GM19043 (cell line): ENCODE results near the gene TXNDC2.
"Not testable (repeated sequence)": the region's sequence is repeated elsewhere in the genome, so short reads cannot be mapped to it uniquely, and the experiment has no call there.

Source experiments
- ATAC-seq: cut with Tn5 transposase; IDR thresholded peaks from one replicate; pipeline ENCODE4 v1.9.1; 2021; ENCODE audit warnings: low read depth; ENCODE audit not compliant: unreplicated experiment

TXNDC2 gene

GRCh38 chr18:9885170-9886004 is at the start of gene TXNDC2:
TXNDC2 (plus strand) TSS chr18:9885973; CDS start chr18:9886681, 708 bp downstream.
- no peak for ATAC-seq

GRCh38 chr18:9838144-9838877 is 47.5 kb upstream of the TXNDC2 start:
- ATAC-seq = no peak

GRCh38 chr18:9839211-9839610 is 46.6 kb upstream of the TXNDC2 start:
- no peak for ATAC-seq

- ATAC-seq = no peak
Measured at GRCh38 chr18:9839853-9840252, 45.9 kb upstream of the TXNDC2 start.

- no peak for ATAC-seq
Measured at GRCh38 chr18:9841752-9842151, 44.0 kb upstream of the TXNDC2 start.

GRCh38 chr18:9842448-9842847 is 43.3 kb upstream of the TXNDC2 start:
- no peak for ATAC-seq

GRCh38 chr18:9845256-9845655 is 40.5 kb upstream of the TXNDC2 start:
- no peak for ATAC-seq

GRCh38 chr18:9846162-9846925 is 39.4 kb upstream of the TXNDC2 start:
- no peak for ATAC-seq

GRCh38 chr18:9848170-9848879 is 37.4 kb upstream of the TXNDC2 start:
- ATAC-seq = no peak

- no peak for ATAC-seq
Measured at GRCh38 chr18:9849407-9850283, 36.1 kb upstream of the TXNDC2 start.

- ATAC-seq = no peak
Measured at GRCh38 chr18:9850309-9850708, 35.5 kb upstream of the TXNDC2 start.

GRCh38 chr18:9851511-9851910 is 34.3 kb upstream of the TXNDC2 start:
- ATAC-seq = no peak

- ATAC-seq = no peak
Measured at GRCh38 chr18:9852266-9853081, 33.3 kb upstream of the TXNDC2 start.

GRCh38 chr18:9854801-9855676 is 30.7 kb upstream of the TXNDC2 start:
- ATAC-seq = no peak

- no peak for ATAC-seq
Measured at GRCh38 chr18:9855681-9856080, 30.1 kb upstream of the TXNDC2 start.

GRCh38 chr18:9856092-9856491 is 29.7 kb upstream of the TXNDC2 start:
- ATAC-seq = no peak

- ATAC-seq = not testable (repeated sequence)
Measured at GRCh38 chr18:9857479-9857998, 28.2 kb upstream of the TXNDC2 start.
